Kidney glomerular epithelial cell (primary cell): ENCODE results near the gene ANKRD26.

Experiments
- DNase-seq: peaks from one replicate; lab custom pipeline; 2025; lab: John Stamatoyannopoulos, UW

Gene ANKRD26

DNA sequence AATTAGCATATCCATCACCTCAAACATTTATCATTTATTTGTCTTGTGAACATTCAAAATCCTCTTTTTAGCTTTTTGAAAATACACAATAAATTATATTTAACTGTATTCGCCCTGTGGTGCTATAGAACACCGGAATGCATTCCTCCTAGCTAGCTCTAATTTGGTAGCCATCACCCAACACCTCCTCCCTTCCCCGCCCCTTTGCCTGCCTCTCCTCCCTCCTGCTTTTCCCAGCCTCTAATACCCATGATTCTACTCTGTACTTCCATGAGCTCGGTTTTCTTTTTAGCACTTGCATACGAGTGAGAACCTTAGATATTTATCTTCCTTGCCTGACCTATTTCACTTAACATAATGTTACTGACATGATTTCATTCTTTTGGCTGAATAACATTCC lies 80.1 kb downstream of the ANKRD26 start:
- no peak for DNase-seq

DNA sequence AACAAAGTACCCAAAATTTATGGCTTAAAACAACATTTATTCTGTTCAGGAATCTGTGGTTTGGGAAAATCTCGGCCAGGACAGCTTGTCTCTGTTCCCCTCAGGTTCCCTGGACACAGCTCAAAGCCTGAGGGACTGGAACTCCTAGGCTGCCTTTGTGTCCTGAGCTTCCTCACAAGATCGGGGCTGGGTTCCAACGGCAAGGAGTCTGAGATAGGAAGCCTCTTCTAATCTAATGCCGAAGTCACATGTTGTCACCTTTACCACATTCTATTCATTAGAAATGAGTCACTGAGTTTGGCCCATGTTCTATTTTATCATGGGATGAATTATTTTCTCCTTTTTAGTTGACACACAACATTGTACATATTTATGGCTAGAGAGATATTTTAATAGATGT lies 80.5 kb downstream of the ANKRD26 start:
- no peak for DNase-seq

GRCh38 chr10:26997610-26998009 lies 102.7 kb downstream of the ANKRD26 start:
- no peak for DNase-seq

GRCh38 chr10:26994743-26995142 lies 105.6 kb downstream of the ANKRD26 start:
- no peak for DNase-seq

DNA sequence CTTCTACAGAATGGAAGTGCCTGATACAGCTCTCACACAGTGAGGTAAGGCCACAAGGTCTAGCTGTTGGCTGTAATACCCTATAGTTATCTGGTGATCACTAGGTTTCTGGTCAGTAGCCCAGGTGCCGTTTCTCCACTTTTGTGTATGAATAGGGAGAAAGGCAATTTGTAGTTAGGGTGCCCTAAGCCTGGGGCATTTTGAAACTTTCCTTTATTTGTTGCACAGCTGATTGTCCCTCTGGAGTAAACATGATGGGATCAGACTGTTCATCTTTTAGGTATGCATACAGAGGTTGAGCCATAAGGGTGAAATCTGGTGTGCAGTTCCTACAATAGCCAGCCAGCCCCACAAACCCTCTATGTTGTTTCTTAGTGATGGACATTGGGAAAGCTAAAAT lies 112.4 kb downstream of the ANKRD26 start:
- no peak for DNase-seq

DNA sequence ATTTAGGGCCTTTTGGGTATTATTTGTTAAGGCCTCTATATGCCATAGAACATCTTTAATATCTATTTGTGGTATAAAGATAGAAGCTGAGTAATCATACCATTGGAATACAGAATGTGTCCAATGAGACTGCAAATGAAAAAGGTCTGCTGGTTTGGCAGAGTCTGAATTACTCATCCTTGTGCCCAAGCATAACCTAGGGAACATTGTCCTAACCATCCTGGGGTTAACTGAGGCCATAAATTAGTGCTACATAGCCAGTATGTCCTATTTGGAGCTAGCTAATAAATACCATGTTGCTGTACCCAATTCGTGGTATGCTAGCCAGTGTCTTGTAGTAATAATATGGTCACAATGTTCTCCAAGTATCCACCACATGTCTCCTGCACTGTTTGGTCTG lies 117.1 kb downstream of the ANKRD26 start:
- no peak for DNase-seq

GRCh38 chr10:26982058-26982457 lies 118.2 kb downstream of the ANKRD26 start:
- DNase-seq: no peak

DNA sequence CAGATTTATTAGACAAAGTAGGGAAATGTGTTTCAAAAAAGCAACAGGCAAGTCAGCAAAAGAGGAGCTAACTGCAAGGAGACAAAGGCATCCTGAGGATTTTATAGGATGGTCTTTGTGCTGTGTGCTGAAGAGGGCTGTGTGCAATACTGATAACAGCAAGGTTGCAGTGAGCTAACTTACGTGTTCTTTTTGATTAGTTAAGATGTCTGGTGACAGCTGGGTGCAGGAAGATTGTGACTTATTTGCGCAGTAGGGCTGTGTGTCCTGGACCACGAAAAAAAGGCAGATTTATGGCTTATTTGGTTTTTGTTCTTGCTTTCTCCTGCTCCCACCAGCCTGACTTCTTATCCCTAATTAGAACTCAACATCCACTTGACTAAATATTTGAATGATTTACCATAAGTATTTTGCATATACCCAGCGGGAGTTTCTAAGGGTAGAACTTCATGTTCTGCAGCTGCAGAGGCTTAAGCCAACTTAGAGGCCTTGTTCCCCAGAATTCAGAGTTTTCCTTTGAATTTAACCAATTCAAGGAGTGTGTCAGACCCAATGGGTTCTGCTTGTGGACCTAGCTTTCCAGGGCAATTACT lies 119.0 kb downstream of the ANKRD26 start:
- no peak for DNase-seq

DNA sequence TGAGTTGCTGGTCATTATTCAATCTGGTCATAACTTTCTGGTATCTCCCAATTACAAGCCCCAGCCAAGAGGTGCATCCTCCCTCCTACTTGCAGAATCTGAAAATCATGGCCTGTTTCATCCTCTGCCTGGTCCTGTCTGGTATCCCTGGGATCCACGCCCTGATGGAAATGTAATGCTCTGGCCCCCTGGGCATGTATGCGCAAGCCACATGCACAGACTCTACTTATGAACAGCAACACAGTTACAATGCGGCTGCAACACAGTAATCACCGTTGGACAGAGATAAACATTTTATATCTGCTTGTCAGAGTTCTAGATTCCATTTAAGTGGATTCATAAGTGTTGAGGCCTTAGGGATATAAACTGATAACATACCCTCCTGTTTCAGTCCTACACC lies 121.8 kb downstream of the ANKRD26 start:
- DNase-seq: no peak

DNA sequence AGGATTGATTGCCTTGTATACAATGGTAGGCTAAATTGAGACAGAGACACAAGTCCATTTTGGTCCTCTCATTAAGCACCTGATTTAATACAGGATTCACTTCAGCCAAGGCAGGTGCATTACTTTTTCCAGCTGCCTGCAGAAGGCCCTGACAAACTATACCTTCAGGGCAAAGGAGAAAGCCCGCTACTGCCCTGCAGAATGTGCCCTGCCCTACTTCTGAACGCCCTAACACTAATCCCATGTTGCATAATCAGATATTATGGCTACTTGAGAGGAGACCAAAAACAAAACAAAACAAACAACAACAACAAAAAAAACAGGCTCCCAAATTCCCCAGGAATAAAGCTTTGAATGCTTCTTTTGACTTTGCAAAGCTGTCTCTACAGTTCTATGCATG lies 122.7 kb downstream of the ANKRD26 start:
- DNase-seq: no peak

GRCh38 chr10:26970667-26971066 lies 129.6 kb downstream of the ANKRD26 start:
- no peak for DNase-seq

GRCh38 chr10:26969145-26969926 lies 131.0 kb downstream of the ANKRD26 start:
- no peak for DNase-seq

- DNase-seq: no peak
Observed at GRCh38 chr10:26962835-26963234, 137.5 kb downstream of the ANKRD26 start.

- DNase-seq: no peak
Observed at GRCh38 chr10:26960308-26960707, 140.0 kb downstream of the ANKRD26 start.

GRCh38 chr10:26959841-26960240 lies 140.5 kb downstream of the ANKRD26 start:
- no peak for DNase-seq
